ENCODE measurements around the gene TTLL8. TPM values are rescaled to one million over a fixed set of nuclear protein-coding genes. Genes with fewer than 3 reads are reported as not detected.

TTLL8 gene
- total RNA-seq, 1 experiment from 2014 or later, result not detected

DNA sequence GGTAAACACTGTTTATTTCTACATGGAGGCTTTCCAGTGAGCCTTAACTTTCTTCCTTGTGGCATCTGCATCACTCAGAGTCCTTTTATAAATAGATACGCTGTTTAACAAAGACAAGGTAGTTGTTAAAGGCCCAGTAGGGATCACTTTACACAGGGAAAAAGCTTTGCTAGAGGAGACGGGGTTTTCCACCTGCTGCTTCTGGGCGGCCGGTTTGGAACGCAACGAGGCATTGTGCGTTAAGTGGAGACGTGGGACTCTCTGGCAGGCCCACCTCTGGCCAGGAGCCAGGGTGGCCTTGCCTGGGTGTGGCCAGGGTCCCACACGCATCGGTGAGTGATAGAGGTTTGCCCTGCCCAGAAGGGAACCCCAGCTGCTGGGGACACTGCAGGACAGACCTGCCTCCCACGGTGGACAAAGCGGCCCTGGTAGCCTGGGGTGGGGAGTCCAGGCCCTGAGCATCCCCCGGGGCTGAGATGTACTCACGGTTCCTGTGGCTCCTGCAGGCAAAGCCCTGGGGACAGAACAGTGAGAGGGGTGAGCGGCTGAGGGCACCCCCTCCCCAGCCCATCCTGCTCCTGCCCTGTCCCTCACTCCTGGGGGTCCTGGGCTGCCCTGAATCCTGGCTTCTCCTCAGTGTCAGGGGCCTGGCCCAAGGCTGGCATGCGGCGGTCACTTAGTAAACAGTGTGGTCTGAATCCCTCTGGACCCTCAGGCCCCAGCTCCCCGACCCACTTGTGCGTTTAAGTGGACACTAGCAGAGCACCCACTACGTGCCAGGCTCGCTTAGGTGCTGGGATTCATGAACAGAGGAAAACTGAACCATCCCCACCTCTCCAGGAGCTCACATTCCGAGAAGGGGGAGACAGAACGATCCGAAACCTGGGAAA, 49.7 kb downstream of the TTLL8 start:
- Histone ChIP-seq H3K4me2 (ENCODE audit: low read length) (no peak overlapping the region), H3K27ac (ENCODE audit: low read depth, low read length) (no peak overlapping the region), H3K4me1 (ENCODE audit: control insufficient read depth in 1 of 2, insufficient read depth in 2 of 2, low read length in 2 of 2) (no peaks in the 10 kb centered on the region), H3K9me2 (ENCODE audit: insufficient read depth) (no peaks in the 10 kb centered on the region), H4K20me1 (ENCODE audit: insufficient read depth) (no peaks in the 10 kb centered on the region), H3K36me3 (ENCODE audit: control insufficient read depth in 1 of 2, insufficient read depth in 2 of 2, low read length in 2 of 2) (no peaks in the 10 kb centered on the region), H3K9ac (ENCODE audit: low read length) (no peak overlapping the region), H3K4me3 (replicated peaks in 1 of 2; ENCODE audit: low read depth in 1 of 2, low read length in 2 of 2) (no peak overlapping the region), H3K79me2 (ENCODE audit: insufficient read depth, low read length) (no peaks in the 10 kb centered on the region), H2AFZ (ENCODE audit: low read depth, low read length, poor library complexity, severe bottlenecking) (no peak overlapping the region), H3K9me3 (ENCODE audit: control insufficient read depth in 1 of 2, insufficient read depth in 1 of 2, low read depth in 1 of 2, low read length in 2 of 2) (no peaks in the 10 kb centered on the region), H3K27me3 (ENCODE audit: insufficient read depth, low read length) (no peaks in the 10 kb centered on the region)
- DNase-seq (ENCODE audit: low read depth, low spot score), result no peak
- BruUV-seq (replicated peaks), result no TSS peak
- ATAC-seq, result no peak
- intact Hi-C loops (cut with micrococcal nuclease), result no loop called here
- RAD21 ChIA-PET (ENCODE audit: low non-redundant PET in 1 of 2, low total read pairs in 2 of 2, uncharacterized antibody in 2 of 2, unreplicated experiment in 2 of 2), result no interaction called here
- CTCF ChIA-PET, result no interaction called here
- TF ChIP-seq CBX3 (IDR thresholded peaks at IDR 0.05; ENCODE audit: low read depth) (no peak), ZFX (IDR thresholded peaks at IDR 0.05) (no peak), SIN3A (IDR thresholded peaks at IDR 0.05; ENCODE audit: low read depth) (no peak), SRF (IDR thresholded peaks at IDR 0.05; ENCODE audit: low read depth) (no peak), JUND (IDR thresholded peaks at IDR 0.05) (no peak), EZH2phosphoT487 (IDR thresholded peaks at IDR 0.05; ENCODE audit: borderline replicate concordance) (no peak), CEBPB (IDR thresholded peaks at IDR 0.05; ENCODE audit: low read depth) (no peak), EZH2 (IDR thresholded peaks at IDR 0.05) (no peak), TCF7L2 (IDR thresholded peaks at IDR 0.05; ENCODE audit: borderline replicate concordance, extremely low read depth, insufficient read depth, insufficient read length) (no peak), YY1 (IDR thresholded peaks at IDR 0.05; ENCODE audit: extremely low read depth, insufficient replicate concordance, low read depth, low read length) (no peak)
- TF ChIP-seq, protein P1, sequence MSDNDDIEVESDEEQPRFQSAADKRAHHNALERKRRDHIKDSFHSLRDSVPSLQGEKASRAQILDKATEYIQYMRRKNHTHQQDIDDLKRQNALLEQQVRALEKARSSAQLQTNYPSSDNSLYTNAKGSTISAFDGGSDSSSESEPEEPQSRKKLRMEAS (IDR thresholded peaks at IDR 0.05), result no peak
- TF ChIP-seq, protein P2, sequence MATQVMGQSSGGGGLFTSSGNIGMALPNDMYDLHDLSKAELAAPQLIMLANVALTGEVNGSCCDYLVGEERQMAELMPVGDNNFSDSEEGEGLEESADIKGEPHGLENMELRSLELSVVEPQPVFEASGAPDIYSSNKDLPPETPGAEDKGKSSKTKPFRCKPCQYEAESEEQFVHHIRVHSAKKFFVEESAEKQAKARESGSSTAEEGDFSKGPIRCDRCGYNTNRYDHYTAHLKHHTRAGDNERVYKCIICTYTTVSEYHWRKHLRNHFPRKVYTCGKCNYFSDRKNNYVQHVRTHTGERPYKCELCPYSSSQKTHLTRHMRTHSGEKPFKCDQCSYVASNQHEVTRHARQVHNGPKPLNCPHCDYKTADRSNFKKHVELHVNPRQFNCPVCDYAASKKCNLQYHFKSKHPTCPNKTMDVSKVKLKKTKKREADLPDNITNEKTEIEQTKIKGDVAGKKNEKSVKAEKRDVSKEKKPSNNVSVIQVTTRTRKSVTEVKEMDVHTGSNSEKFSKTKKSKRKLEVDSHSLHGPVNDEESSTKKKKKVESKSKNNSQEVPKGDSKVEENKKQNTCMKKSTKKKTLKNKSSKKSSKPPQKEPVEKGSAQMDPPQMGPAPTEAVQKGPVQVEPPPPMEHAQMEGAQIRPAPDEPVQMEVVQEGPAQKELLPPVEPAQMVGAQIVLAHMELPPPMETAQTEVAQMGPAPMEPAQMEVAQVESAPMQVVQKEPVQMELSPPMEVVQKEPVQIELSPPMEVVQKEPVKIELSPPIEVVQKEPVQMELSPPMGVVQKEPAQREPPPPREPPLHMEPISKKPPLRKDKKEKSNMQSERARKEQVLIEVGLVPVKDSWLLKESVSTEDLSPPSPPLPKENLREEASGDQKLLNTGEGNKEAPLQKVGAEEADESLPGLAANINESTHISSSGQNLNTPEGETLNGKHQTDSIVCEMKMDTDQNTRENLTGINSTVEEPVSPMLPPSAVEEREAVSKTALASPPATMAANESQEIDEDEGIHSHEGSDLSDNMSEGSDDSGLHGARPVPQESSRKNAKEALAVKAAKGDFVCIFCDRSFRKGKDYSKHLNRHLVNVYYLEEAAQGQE (IDR thresholded peaks at IDR 0.05; ENCODE audit: low read depth), result no peak
- POLR2A ChIA-PET, result no interaction called here

Measured in HCT116 (cell line).